Measurements from ENCODE around the gene TMEM245.
"Not testable (repeated sequence)": the region's sequence is repeated elsewhere in the genome, so short reads cannot be mapped to it uniquely, and the experiment has no call there.

TMEM245 gene

GRCh38 chr9:108980893-108981292 lies 138.9 kb downstream of the TMEM245 start:
- Histone ChIP-seq H3K4me3 (no peak overlapping the region), H3K27ac (no peak overlapping the region)
- no peak for DNase-seq (ENCODE audit: low spot score)
- TF ChIP-seq CTCF (IDR thresholded peaks at IDR 0.05), result no peak

- Histone ChIP-seq H3K4me3 (no peak overlapping the region), H3K27ac (no peak overlapping the region)
- no peak for TF ChIP-seq CTCF (IDR thresholded peaks at IDR 0.05)
- no peak for DNase-seq (ENCODE audit: low spot score)
These were observed 141.5 kb downstream of the TMEM245 start for GRCh38 chr9:108978205-108978604.

- H3K4me3 ChIP-seq, result no peak overlapping the region
- no peak for DNase-seq (ENCODE audit: low spot score)
- peak overlapping the region; percentile 40 to 50 for H3K27ac ChIP-seq
- TF ChIP-seq CTCF (IDR thresholded peaks at IDR 0.05), result no peak
These were observed 145.9 kb downstream of the TMEM245 start for GRCh38 chr9:108973895-108974294.

GRCh38 chr9:108972626-108973209 lies 147.0 kb downstream of the TMEM245 start:
- Histone ChIP-seq H3K27ac (peak overlapping the region; percentile 22 to 38), H3K4me3 (peak overlapping the region; percentile 3)
- no peak for TF ChIP-seq CTCF (IDR thresholded peaks at IDR 0.05)
- no peak for DNase-seq (ENCODE audit: low spot score)

- H3K27ac ChIP-seq, result peak overlapping the region; percentile 22 to 45
- no peak for DNase-seq (ENCODE audit: low spot score)
- H3K4me3 ChIP-seq, result no peak overlapping the region
- no peak for TF ChIP-seq CTCF (IDR thresholded peaks at IDR 0.05)
These were observed 147.6 kb downstream of the TMEM245 start for GRCh38 chr9:108972186-108972585.

DNA sequence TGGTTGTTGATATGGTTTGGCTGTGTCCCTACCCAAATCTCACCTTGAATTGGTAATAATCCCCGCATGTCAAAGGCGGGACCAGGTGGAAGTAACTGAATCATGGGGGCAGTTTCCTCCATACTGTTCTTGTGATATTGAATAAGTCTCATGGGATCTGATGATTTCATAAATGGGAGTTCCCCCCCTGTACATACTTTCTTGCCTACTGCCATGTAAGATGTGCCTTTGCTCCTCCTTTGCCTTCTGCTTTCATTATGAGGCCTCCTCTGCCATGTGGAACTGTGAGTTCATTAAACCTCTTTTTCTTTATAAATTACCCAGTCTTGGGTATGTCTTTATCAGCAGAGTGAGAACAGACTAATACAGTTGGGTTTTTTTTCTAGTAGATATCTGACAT lies 148.4 kb downstream of the TMEM245 start:
- H3K4me3 ChIP-seq; DNase-seq (ENCODE audit: low spot score); H3K27ac ChIP-seq: not testable (repeated sequence)

GRCh38 chr9:108967916-108968315 lies 151.8 kb downstream of the TMEM245 start:
- Histone ChIP-seq H3K4me3 (no peak overlapping the region), H3K27ac (peak overlapping the region; percentile 56 to 67)
- TF ChIP-seq CTCF (IDR thresholded peaks at IDR 0.05), result no peak
- DNase-seq (ENCODE audit: low spot score), result no peak
